Duodenal mucosa (tissue), 2 donors: ENCODE results near the gene DNASE2B.

Experiments
- H3K27ac ChIP-seq: one replicate; pipeline ENCODE4 v1.7.0; 2013; ENCODE audit warnings: low read depth, low read length
- H3K27me3 ChIP-seq, 2 donors: one replicate each; pipeline ENCODE4 v1.7.0; 2013; ENCODE audit warnings: low read length in 2 of 2, control low read depth in 1 of 2; ENCODE audit not compliant: insufficient read depth in 2 of 2, control insufficient read depth in 1 of 2
- H3K36me3 ChIP-seq, 2 donors: one replicate each; pipeline ENCODE4 v1.7.0; 2013; ENCODE audit warnings: low read length in 2 of 2, control low read depth in 1 of 2; ENCODE audit not compliant: insufficient read depth in 2 of 2, control insufficient read depth in 1 of 2
- H3K4me1 ChIP-seq, 2 donors: one replicate each; pipeline ENCODE4 v1.7.0; 2013; ENCODE audit warnings: low read length in 2 of 2, control low read depth in 1 of 2; ENCODE audit not compliant: insufficient read depth in 2 of 2, control insufficient read depth in 1 of 2
- H3K4me3 ChIP-seq, 2 donors: one replicate each; pipeline ENCODE4 v1.7.0; 2013; ENCODE audit warnings: low read length in 2 of 2, low read depth in 1 of 2
- H3K9ac ChIP-seq, 2 donors: one replicate each; pipeline ENCODE4 v1.7.0; 2013; ENCODE audit warnings: low read length in 2 of 2, low read depth in 1 of 2
- H3K9me3 ChIP-seq, 2 donors: one replicate each; pipeline ENCODE4 v1.7.0; 2013; ENCODE audit warnings: low read length in 2 of 2, control low read depth in 1 of 2; ENCODE audit not compliant: control insufficient read depth in 1 of 2

DNASE2B gene

GRCh38 chr1:84398175-84399155 is at the start of gene DNASE2B:
TSS of gene DNASE2B (plus strand) at chr1:84398484. CDS start at chr1:84398565, 81 bp downstream.
- Histone ChIP-seq H3K27ac (no peak within 1 kb of the TSS), H3K9ac (no peak within 1 kb of the TSS), H3K9me3 (no peaks in the 10 kb centered on the region), H3K4me1 (no peaks in the 10 kb centered on the region), H3K36me3 (no peaks in the 10 kb centered on the region), H3K4me3 (no peak within 1 kb of the TSS), H3K27me3 (no peaks in the 10 kb centered on the region)

GRCh38 chr1:84348759-84349158 is 49.5 kb upstream of the DNASE2B start:
- no peak overlapping the region for H3K27ac ChIP-seq
- H3K4me3 ChIP-seq = no peak overlapping the region
- H3K36me3 ChIP-seq = no peaks in the 10 kb centered on the region
- H3K9ac ChIP-seq = no peak overlapping the region
- H3K4me1 ChIP-seq = no peaks in the 10 kb centered on the region
- H3K9me3 ChIP-seq = no peaks in the 10 kb centered on the region
- no peaks in the 10 kb centered on the region for H3K27me3 ChIP-seq

GRCh38 chr1:84350104-84350503 is 48.2 kb upstream of the DNASE2B start:
- Histone ChIP-seq H3K9me3 (no peaks in the 10 kb centered on the region), H3K4me1 (no peaks in the 10 kb centered on the region), H3K4me3 (no peak overlapping the region), H3K36me3 (no peaks in the 10 kb centered on the region), H3K9ac (no peak overlapping the region), H3K27ac (no peak overlapping the region), H3K27me3 (no peaks in the 10 kb centered on the region)

GRCh38 chr1:84350550-84350949 is 47.7 kb upstream of the DNASE2B start:
- H3K9ac ChIP-seq = no peak overlapping the region
- no peaks in the 10 kb centered on the region for H3K9me3 ChIP-seq
- no peak overlapping the region for H3K27ac ChIP-seq
- no peaks in the 10 kb centered on the region for H3K4me1 ChIP-seq
- H3K4me3 ChIP-seq = no peak overlapping the region
- H3K27me3 ChIP-seq = no peaks in the 10 kb centered on the region
- H3K36me3 ChIP-seq = no peaks in the 10 kb centered on the region

GRCh38 chr1:84352298-84353106 is 45.8 kb upstream of the DNASE2B start:
- H3K9me3 ChIP-seq = no peaks in the 10 kb centered on the region

GRCh38 chr1:84353695-84354094 is 44.6 kb upstream of the DNASE2B start:
- H3K4me1 ChIP-seq = no peaks in the 10 kb centered on the region
- H3K27ac ChIP-seq = no peak overlapping the region
- H3K4me3 ChIP-seq = no peak overlapping the region
- no peaks in the 10 kb centered on the region for H3K36me3 ChIP-seq
- H3K9me3 ChIP-seq = no peaks in the 10 kb centered on the region
- no peaks in the 10 kb centered on the region for H3K27me3 ChIP-seq
- no peak overlapping the region for H3K9ac ChIP-seq

More at GRCh38 chr1:84352298-84353106, 45.8 kb upstream of the DNASE2B start:
- Histone ChIP-seq H3K36me3 (no peaks in the 10 kb centered on the region), H3K4me3 (no peak overlapping the region), H3K4me1 (no peaks in the 10 kb centered on the region), H3K9ac (no peak overlapping the region), H3K27ac (no peak overlapping the region), H3K27me3 (no peaks in the 10 kb centered on the region)

GRCh38 chr1:84355556-84355955 is 42.7 kb upstream of the DNASE2B start:
- Histone ChIP-seq H3K27me3 (no peaks in the 10 kb centered on the region), H3K9ac (no peak overlapping the region), H3K36me3 (no peaks in the 10 kb centered on the region), H3K4me3 (no peak overlapping the region), H3K9me3 (no peaks in the 10 kb centered on the region), H3K4me1 (no peaks in the 10 kb centered on the region), H3K27ac (no peak overlapping the region)

GRCh38 chr1:84356881-84357280 is 41.4 kb upstream of the DNASE2B start:
- H3K36me3 ChIP-seq = no peaks in the 10 kb centered on the region
- no peak overlapping the region for H3K27ac ChIP-seq
- H3K4me3 ChIP-seq = no peak overlapping the region
- no peaks in the 10 kb centered on the region for H3K27me3 ChIP-seq
- H3K9me3 ChIP-seq = no peaks in the 10 kb centered on the region
- no peak overlapping the region for H3K9ac ChIP-seq
- H3K4me1 ChIP-seq = no peaks in the 10 kb centered on the region

GRCh38 chr1:84358695-84359094 is 39.6 kb upstream of the DNASE2B start:
- Histone ChIP-seq H3K9ac (no peak overlapping the region), H3K4me3 (no peak overlapping the region), H3K27ac (no peak overlapping the region), H3K9me3 (no peaks in the 10 kb centered on the region), H3K4me1 (no peaks in the 10 kb centered on the region), H3K36me3 (no peaks in the 10 kb centered on the region), H3K27me3 (no peaks in the 10 kb centered on the region)

GRCh38 chr1:84360316-84360715 is 38.0 kb upstream of the DNASE2B start:
- Histone ChIP-seq H3K4me3 (no peak overlapping the region), H3K9me3 (no peaks in the 10 kb centered on the region), H3K27me3 (no peaks in the 10 kb centered on the region), H3K36me3 (no peaks in the 10 kb centered on the region), H3K27ac (no peak overlapping the region), H3K4me1 (no peaks in the 10 kb centered on the region), H3K9ac (no peak overlapping the region)
